GM23338 (cell line): ENCODE results near the gene RAD51AP2. TPM values are rescaled to one million over a fixed set of nuclear protein-coding genes. Genes with fewer than 3 reads are reported as not detected.

Source experiments
- ATAC-seq: fragments of 200-7000 bp; cut with Tn5 transposase; 3 replicates; pipeline ENCODE4 v1.9.1; 2020
- DNase-seq: peaks from one replicate; pipeline ENCODE4 v3.0.0-alpha.2; 2015; ENCODE audit warnings: low spot score
- H2AFZ ChIP-seq: fragments of 200-600 bp; sonication (generic); 2 replicates; pipeline ENCODE4 v1.8.0; 2016; ENCODE audit warnings: antibody characterized with exemption, mild to moderate bottlenecking, moderate library complexity
- H3F3A ChIP-seq: fragments of 200-600 bp; sonication (generic); replicated peaks from 2 replicates; pipeline ENCODE4 v1.8.0; 2017; ENCODE audit warnings: antibody characterized with exemption, mixed run types, low read depth
- H3K27ac ChIP-seq: fragments of 200-600 bp; sonication (generic); 2 replicates; pipeline ENCODE4 v1.6.1; 2016; ENCODE audit warnings: low read depth
- H3K27me3 ChIP-seq: fragments of 200-600 bp; sonication (generic); 2 replicates; pipeline ENCODE4 v1.8.0; 2016; ENCODE audit warnings: mild to moderate bottlenecking, mixed run types, moderate library complexity; ENCODE audit not compliant: insufficient read depth
- H3K36me3 ChIP-seq: fragments of 200-600 bp; sonication (generic); 2 replicates; pipeline ENCODE4 v1.8.0; 2016; ENCODE audit warnings: mild to moderate bottlenecking; ENCODE audit not compliant: insufficient read depth
- H3K4me1 ChIP-seq: fragments of 200-600 bp; sonication (generic); 2 replicates; pipeline ENCODE4 v1.8.0; 2016; ENCODE audit warnings: mild to moderate bottlenecking, moderate library complexity; ENCODE audit not compliant: insufficient read depth
- H3K4me2 ChIP-seq: fragments of 200-600 bp; sonication (generic); 2 replicates; pipeline ENCODE4 v1.7.1; 2017; ENCODE audit warnings: mixed run types
- H3K4me3 ChIP-seq: fragments of 200-600 bp; sonication (generic); 2 replicates; pipeline ENCODE4 v1.6.1; 2016; ENCODE audit warnings: mixed run types
- H3K79me2 ChIP-seq: fragments of 200-600 bp; sonication (generic); replicated peaks from 2 replicates; pipeline ENCODE4 v1.8.0; 2017; ENCODE audit warnings: mild to moderate bottlenecking; ENCODE audit not compliant: insufficient read depth
- H3K9me2 ChIP-seq: fragments of 200-600 bp; sonication (generic); 2 replicates; pipeline ENCODE4 v1.8.0; 2017; ENCODE audit not compliant: insufficient read depth
- H4K20me1 ChIP-seq: fragments of 200-600 bp; sonication (generic); replicated peaks from 2 replicates; pipeline ENCODE4 v1.8.0; 2017; ENCODE audit warnings: mild to moderate bottlenecking; ENCODE audit not compliant: insufficient read depth
- H3K27ac Mint-ChIP-seq: 2 replicates; pipeline ENCODE4 v1.8.0; 2020; ENCODE audit warnings: inconsistent platforms, mild to moderate bottlenecking, moderate library complexity, mixed read lengths
- H3K27me3 Mint-ChIP-seq: 3 replicates; pipeline ENCODE4 v1.8.0; 2022; ENCODE audit warnings: low read depth, mild to moderate bottlenecking, moderate library complexity, mixed read lengths, inconsistent platforms; ENCODE audit not compliant: insufficient read depth, poor library complexity
- H3K36me3 Mint-ChIP-seq: 3 replicates; pipeline ENCODE4 v1.8.0; 2021; ENCODE audit warnings: low read depth, mild to moderate bottlenecking, inconsistent platforms, moderate library complexity, mixed read lengths
- H3K4me1 Mint-ChIP-seq: 3 replicates; pipeline ENCODE4 v1.8.0; 2020; ENCODE audit warnings: mild to moderate bottlenecking, inconsistent platforms, mixed read lengths
- H3K4me3 Mint-ChIP-seq: 3 replicates; pipeline ENCODE4 v1.8.0; 2021; ENCODE audit warnings: moderate library complexity, mild to moderate bottlenecking, inconsistent platforms, mixed read lengths
- H3K9me3 Mint-ChIP-seq: 3 replicates; pipeline ENCODE4 v1.8.0; 2020; ENCODE audit warnings: moderate library complexity, mild to moderate bottlenecking, inconsistent platforms, mixed read lengths
- CREB1 ChIP-seq: fragments of 250-450 bp; sonication (Bioruptor Pico); IDR thresholded peaks from 2 replicates; pipeline ENCODE4 v1.5.0; 2020; ENCODE audit warnings: low read depth, mild to moderate bottlenecking, moderate library complexity
- CTCF ChIP-seq, 2 experiments: fragments of 200-600 bp in 1 of 2; sonication (generic) in 1 of 2; conservative IDR thresholded peaks; 2 replicates each; pipeline versions ENCODE4 v1.5.1 to v1.6.1; 2016 to 2017; ENCODE audit warnings: antibody characterized with exemption in 2 of 2, low read depth in 2 of 2, mild to moderate bottlenecking in 2 of 2, moderate library complexity in 1 of 2
- EZH2 ChIP-seq: fragments of 200-600 bp; sonication (generic); IDR thresholded peaks from one replicate; pipeline ENCODE4 v1.8.0; 2017; ENCODE audit warnings: antibody characterized with exemption, mild to moderate bottlenecking, low read depth; ENCODE audit not compliant: unreplicated experiment
- EZH2phosphoT487 ChIP-seq: fragments of 200-600 bp; sonication (generic); IDR thresholded peaks from one replicate; pipeline ENCODE4 v1.8.1; 2018; ENCODE audit warnings: antibody characterized with exemption; ENCODE audit not compliant: unreplicated experiment
- JUNB ChIP-seq: IDR thresholded peaks from one replicate; pipeline ENCODE4 v1.6.1; 2016; ENCODE audit warnings: antibody characterized with exemption; ENCODE audit not compliant: unreplicated experiment
- NANOG ChIP-seq: IDR thresholded peaks from 2 replicates; pipeline ENCODE4 v1.6.1; 2016; ENCODE audit warnings: antibody characterized with exemption, borderline replicate concordance
- POLR2AphosphoS5 ChIP-seq: IDR thresholded peaks from 2 replicates; pipeline ENCODE4 v1.6.1; 2016; ENCODE audit warnings: antibody characterized with exemption, low read depth
- REST ChIP-seq: IDR thresholded peaks from one replicate; pipeline ENCODE4 v1.6.1; 2018; ENCODE audit warnings: antibody characterized with exemption; ENCODE audit not compliant: unreplicated experiment
- STAT1 ChIP-seq: IDR thresholded peaks from one replicate; pipeline ENCODE4 v1.6.1; 2016; ENCODE audit warnings: antibody characterized with exemption; ENCODE audit not compliant: unreplicated experiment
- ZNF114 ChIP-seq: fragments of 250-450 bp; sonication (Bioruptor Pico); IDR thresholded peaks from 2 replicates; pipeline ENCODE4 v1.5.0; 2020; ENCODE audit warnings: mild to moderate bottlenecking, moderate library complexity
- ZNF331 ChIP-seq: fragments of 250-450 bp; sonication (Bioruptor Pico); IDR thresholded peaks from 2 replicates; pipeline ENCODE4 v1.5.0; 2020; ENCODE audit warnings: low read depth, mild to moderate bottlenecking, moderate library complexity
- polyA plus RNA-seq: library from polyadenylated mRNA; unstranded; fragments of >200 nt; fragmentation: Nextera tagmentation; extraction: Ambion mirVana; gene quantifications from 2 replicates; pipeline ENCODE4 v1.2.1, GENCODE V29; 2016
- total RNA-seq: library from RNA; depleted of rRNA; stranded (reverse); fragments of >200 nt; shearing (Covaris generic); gene quantifications from 2 replicates; pipeline ENCODE4 v1.2.3, GENCODE V29; 2014
- TF ChIP-seq, protein P1 (sequence below): IDR thresholded peaks from 2 replicates; pipeline ENCODE4 v1.6.1; 2016; ENCODE audit warnings: antibody characterized with exemption
- TF ChIP-seq, protein P2 (sequence below): fragments of 250-450 bp; sonication (Bioruptor Pico); IDR thresholded peaks from 2 replicates; pipeline ENCODE4 v1.5.0; 2020; ENCODE audit warnings: mild to moderate bottlenecking, moderate library complexity

RAD51AP2 gene
- total and polyA plus RNA-seq, 2 experiments from 2014 or later: 0.16 to 0.38 TPM

- no peak overlapping the region for H3K4me3 ChIP-seq
- Mint-ChIP-seq H3K4me1 (peaks cover 17% of the 10 kb centered on the region), H3K27me3 (peaks cover 12% of the 10 kb centered on the region), H3K36me3 (no peaks in the 10 kb centered on the region), H3K4me3 (no peak overlapping the region), H3K9me3 (no peaks in the 10 kb centered on the region; the same call in 2 of the 3 replicates), H3K27ac (no peak overlapping the region)
- peaks cover 9% of the 10 kb centered on the region for H3K79me2 ChIP-seq
- H3K27ac ChIP-seq: no peak overlapping the region
- H2AFZ ChIP-seq: no peak overlapping the region
- H3K9me2 ChIP-seq: no peaks in the 10 kb centered on the region
- no peaks in the 10 kb centered on the region for H4K20me1 ChIP-seq
- peaks cover 4% of the 10 kb centered on the region; the same call in 1 of the 2 replicates for H3F3A ChIP-seq
- peaks cover 13% of the 10 kb centered on the region; the same call in 1 of the 2 replicates for H3K4me1 ChIP-seq
- peaks cover 13% of the 10 kb centered on the region for H3K27me3 ChIP-seq
- no peak for DNase-seq
- no peaks in the 10 kb centered on the region for H3K36me3 ChIP-seq
- H3K4me2 ChIP-seq: no peak overlapping the region
- no peak for ATAC-seq
- TF ChIP-seq, protein P1, sequence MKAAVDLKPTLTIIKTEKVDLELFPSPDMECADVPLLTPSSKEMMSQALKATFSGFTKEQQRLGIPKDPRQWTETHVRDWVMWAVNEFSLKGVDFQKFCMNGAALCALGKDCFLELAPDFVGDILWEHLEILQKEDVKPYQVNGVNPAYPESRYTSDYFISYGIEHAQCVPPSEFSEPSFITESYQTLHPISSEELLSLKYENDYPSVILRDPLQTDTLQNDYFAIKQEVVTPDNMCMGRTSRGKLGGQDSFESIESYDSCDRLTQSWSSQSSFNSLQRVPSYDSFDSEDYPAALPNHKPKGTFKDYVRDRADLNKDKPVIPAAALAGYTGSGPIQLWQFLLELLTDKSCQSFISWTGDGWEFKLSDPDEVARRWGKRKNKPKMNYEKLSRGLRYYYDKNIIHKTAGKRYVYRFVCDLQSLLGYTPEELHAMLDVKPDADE: no peak
- TF ChIP-seq NANOG (no peak), ZNF331 (CRISPR knock-in tag) (no peak), POLR2AphosphoS5 (no peak), JUNB (no peak), EZH2phosphoT487 (no peak), CREB1 (CRISPR knock-in tag) (no peak), REST (no peak), ZNF114 (CRISPR knock-in tag) (no peak), EZH2 (no peak), CTCF (conservative IDR thresholded peaks at IDR 0.05; ENCODE audit: low read depth in 2 of 2) (no peak), STAT1 (no peak)
- TF ChIP-seq, protein P2, sequence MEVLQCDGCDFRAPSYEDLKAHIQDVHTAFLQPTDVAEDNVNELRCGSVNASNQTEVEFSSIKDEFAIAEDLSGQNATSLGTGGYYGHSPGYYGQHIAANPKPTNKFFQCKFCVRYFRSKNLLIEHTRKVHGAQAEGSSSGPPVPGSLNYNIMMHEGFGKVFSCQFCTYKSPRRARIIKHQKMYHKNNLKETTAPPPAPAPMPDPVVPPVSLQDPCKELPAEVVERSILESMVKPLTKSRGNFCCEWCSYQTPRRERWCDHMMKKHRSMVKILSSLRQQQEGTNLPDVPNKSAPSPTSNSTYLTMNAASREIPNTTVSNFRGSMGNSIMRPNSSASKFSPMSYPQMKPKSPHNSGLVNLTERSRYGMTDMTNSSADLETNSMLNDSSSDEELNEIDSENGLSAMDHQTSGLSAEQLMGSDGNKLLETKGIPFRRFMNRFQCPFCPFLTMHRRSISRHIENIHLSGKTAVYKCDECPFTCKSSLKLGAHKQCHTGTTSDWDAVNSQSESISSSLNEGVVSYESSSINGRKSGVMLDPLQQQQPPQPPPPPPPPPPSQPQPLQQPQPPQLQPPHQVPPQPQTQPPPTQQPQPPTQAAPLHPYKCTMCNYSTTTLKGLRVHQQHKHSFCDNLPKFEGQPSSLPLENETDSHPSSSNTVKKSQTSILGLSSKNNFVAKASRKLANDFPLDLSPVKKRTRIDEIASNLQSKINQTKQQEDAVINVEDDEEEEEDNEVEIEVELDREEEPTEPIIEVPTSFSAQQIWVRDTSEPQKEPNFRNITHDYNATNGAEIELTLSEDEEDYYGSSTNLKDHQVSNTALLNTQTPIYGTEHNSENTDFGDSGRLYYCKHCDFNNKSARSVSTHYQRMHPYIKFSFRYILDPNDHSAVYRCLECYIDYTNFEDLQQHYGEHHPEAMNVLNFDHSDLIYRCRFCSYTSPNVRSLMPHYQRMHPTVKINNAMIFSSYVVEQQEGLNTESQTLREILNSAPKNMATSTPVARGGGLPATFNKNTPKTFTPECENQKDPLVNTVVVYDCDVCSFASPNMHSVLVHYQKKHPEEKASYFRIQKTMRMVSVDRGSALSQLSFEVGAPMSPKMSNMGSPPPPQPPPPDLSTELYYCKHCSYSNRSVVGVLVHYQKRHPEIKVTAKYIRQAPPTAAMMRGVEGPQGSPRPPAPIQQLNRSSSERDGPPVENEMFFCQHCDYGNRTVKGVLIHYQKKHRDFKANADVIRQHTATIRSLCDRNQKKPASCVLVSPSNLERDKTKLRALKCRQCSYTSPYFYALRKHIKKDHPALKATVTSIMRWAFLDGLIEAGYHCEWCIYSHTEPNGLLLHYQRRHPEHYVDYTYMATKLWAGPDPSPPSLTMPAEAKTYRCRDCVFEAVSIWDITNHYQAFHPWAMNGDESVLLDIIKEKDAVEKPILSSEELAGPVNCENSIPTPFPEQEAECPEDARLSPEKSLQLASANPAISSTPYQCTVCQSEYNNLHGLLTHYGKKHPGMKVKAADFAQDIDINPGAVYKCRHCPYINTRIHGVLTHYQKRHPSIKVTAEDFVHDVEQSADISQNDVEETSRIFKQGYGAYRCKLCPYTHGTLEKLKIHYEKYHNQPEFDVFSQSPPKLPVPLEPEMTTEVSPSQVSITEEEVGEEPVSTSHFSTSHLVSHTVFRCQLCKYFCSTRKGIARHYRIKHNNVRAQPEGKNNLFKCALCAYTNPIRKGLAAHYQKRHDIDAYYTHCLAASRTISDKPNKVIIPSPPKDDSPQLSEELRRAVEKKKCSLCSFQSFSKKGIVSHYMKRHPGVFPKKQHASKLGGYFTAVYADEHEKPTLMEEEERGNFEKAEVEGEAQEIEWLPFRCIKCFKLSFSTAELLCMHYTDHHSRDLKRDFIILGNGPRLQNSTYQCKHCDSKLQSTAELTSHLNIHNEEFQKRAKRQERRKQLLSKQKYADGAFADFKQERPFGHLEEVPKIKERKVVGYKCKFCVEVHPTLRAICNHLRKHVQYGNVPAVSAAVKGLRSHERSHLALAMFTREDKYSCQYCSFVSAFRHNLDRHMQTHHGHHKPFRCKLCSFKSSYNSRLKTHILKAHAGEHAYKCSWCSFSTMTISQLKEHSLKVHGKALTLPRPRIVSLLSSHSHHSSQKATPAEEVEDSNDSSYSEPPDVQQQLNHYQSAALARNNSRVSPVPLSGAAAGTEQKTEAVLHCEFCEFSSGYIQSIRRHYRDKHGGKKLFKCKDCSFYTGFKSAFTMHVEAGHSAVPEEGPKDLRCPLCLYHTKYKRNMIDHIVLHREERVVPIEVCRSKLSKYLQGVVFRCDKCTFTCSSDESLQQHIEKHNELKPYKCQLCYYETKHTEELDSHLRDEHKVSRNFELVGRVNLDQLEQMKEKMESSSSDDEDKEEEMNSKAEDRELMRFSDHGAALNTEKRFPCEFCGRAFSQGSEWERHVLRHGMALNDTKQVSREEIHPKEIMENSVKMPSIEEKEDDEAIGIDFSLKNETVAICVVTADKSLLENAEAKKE (CRISPR knock-in tag): no peak
These were observed 18.2 kb upstream of the RAD51AP2 start for GRCh38 chr2:17536416-17536815.
